Stimulated activated naive CD8-positive, alpha-beta T cell treated with anti-CD3 and anti-CD28 coated beads, Interleukin-15, amount 100 ng/mL, for 72 hours (primary cell): ENCODE results near the gene CAMK2G.

Source experiments
- ATAC-seq: fragments of 150-1000 bp; cut with Tn5 transposase; 2 replicates; pipeline ENCODE4 v1.10.0; 2021; ENCODE audit warnings: mild to moderate bottlenecking, moderate library complexity
- DNase-seq, 2 donors: peaks; one replicate each; pipeline ENCODE4 v3.0.0; 2021 to 2022
- H3K27ac Mint-ChIP-seq, 2 donors: one replicate each; pipeline ENCODE4 v1.8.0; 2022; ENCODE audit warnings: mild to moderate bottlenecking in 2 of 2, mixed read lengths in 2 of 2, moderate library complexity in 2 of 2
- H3K27me3 Mint-ChIP-seq: one replicate; pipeline ENCODE4 v1.8.0; 2022; ENCODE audit warnings: mixed read lengths
- H3K4me1 Mint-ChIP-seq: one replicate; pipeline ENCODE4 v1.8.0; 2022; ENCODE audit warnings: mild to moderate bottlenecking, mixed read lengths
- H3K4me3 Mint-ChIP-seq, 2 donors: one replicate each; pipeline ENCODE4 v1.8.0; 2022; ENCODE audit warnings: mild to moderate bottlenecking in 2 of 2, mixed read lengths in 2 of 2, moderate library complexity in 1 of 2
- H3K9me3 Mint-ChIP-seq, 2 donors: one replicate each; pipeline ENCODE4 v1.8.0; 2022; ENCODE audit warnings: mixed read lengths in 2 of 2

Gene CAMK2G

DNA sequence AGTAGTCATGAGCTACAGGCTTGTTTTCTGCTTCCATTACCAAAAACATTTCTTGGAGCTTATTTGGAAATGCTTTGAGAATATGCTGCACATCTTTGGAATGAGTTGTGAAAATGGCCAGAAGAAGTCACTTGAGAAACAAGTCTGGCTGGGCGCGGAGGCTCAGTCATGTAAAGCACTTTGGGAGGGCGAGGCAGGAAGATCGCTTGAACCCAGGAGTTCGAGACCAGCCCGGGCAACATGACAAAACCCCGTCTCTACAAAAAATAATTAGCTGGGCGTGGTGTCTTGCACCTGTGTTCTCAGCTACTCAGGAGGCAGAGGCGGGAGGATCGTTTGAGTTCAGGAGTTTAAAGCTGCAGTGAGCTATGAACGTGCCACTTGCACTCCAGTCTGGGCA is 93.4 kb downstream of the CAMK2G start:
- DNase-seq (no peak), ATAC-seq (no peak)
- Mint-ChIP-seq H3K4me3 (peak overlapping the region; percentile 87 to 93), H3K27me3 (no peaks in the 10 kb centered on the region), H3K27ac (peak overlapping the region; percentile 98), H3K4me1 (peaks cover 50% of the 10 kb centered on the region), H3K9me3 (no peaks in the 10 kb centered on the region)

DNA sequence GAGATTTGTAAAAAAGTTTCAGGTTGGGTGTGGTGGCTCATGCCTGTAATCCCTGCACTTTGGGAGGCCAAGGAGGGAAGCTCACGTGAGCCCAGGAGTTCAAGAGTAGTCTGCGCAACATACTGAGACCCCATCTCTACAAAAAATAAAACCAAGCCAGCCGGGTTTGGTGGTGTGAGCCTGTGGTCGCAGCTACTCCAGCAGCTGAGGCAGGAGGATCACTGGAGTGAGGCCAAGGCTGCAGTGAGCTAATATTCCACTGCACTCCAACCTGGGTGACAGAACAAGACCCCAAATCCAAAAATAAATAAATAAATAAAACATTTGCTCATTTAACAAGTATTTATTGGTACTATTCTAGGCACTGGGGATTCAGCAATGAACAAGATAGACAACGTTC is 94.1 kb downstream of the CAMK2G start:
- Mint-ChIP-seq H3K27ac (no peak overlapping the region), H3K4me3 (peak overlapping the region; percentile 87 to 93), H3K27me3 (no peaks in the 10 kb centered on the region), H3K4me1 (peaks cover 55% of the 10 kb centered on the region), H3K9me3 (no peaks in the 10 kb centered on the region)
- ATAC-seq (no peak), DNase-seq (no peak)

DNA sequence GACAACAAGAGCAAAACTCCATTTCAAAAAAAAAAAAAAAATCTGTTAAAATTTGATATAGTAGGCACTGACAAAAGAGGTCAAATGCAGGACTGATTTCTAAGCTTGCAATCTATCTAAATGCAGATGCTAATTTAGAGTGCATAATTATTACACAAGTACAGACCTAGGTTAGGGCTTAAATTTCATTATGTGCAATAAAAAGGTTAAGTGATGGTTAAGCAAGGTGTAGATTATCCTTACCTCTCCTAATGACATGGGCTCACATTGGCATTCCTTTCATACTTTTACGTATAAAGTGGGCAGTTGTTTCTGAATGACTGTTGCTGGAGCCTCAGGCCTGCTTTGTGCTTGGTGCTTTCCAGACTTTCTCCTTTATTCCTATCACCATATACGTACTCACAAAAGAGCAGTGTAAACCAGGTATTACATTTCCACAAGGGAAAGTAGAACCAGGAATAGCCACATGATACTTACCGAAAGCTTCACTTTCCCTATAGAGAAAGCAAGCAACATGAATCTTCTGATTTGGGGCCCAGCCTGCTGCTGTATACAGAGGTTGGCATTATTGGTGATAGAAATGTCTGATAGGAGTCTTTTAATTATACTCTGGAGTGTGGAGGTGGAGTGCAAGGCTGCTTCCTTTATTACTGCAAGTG is 94.7 kb downstream of the CAMK2G start:
- H3K4me1 Mint-ChIP-seq: peaks cover 61% of the 10 kb centered on the region
- ATAC-seq: no peak
- DNase-seq: no peak
- H3K27ac Mint-ChIP-seq: peak overlapping the region; percentile 22 to 38
- H3K27me3 Mint-ChIP-seq: no peaks in the 10 kb centered on the region
- peak overlapping the region; percentile 61 to 62 for H3K4me3 Mint-ChIP-seq
- H3K9me3 Mint-ChIP-seq: no peaks in the 10 kb centered on the region

DNA sequence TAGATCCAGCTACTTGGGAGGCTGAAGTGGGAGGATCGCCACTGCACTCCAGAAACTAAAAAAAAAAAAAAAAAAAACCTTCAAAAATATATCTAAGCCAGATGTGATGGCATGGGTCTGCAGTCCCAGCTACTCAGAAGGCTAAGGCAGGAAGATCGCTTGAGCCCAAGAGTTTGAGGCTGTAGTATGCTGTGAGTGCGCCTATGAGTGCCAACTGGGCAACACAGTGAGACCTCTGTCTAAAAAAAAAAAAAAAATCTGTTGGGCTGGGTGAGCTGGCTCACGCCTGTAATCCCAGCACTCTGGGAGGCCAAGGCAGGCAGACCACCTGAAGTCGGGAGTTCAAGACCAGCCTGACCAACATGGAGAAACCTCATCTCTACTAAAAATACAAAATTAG is 95.3 kb downstream of the CAMK2G start:
- Mint-ChIP-seq H3K27me3 (no peaks in the 10 kb centered on the region), H3K4me3 (no peak overlapping the region), H3K4me1 (peaks cover 68% of the 10 kb centered on the region), H3K9me3 (no peaks in the 10 kb centered on the region), H3K27ac (no peak overlapping the region)
- no peak for ATAC-seq
- DNase-seq: no peak

DNA sequence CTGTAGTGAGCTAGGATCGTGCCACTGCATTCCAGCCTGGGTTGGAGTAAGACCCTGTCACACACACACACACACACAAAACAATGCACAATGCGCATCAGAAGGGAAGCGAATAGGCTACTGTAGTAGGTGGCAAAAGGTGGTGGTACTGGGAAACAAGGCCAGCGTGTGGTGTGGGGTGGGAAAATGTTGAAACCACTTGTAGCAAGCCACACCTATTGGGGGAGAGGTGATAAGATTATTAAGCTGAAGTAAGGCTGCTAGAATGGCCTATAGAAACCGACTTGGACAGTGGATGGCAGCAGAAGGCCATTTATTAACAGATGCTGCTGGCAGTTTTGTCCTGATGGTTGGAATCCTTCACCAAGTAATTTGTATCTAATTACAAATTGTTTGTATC is 99.7 kb downstream of the CAMK2G start:
- Mint-ChIP-seq H3K9me3 (no peaks in the 10 kb centered on the region), H3K4me3 (peak overlapping the region; percentile 91 to 95), H3K27me3 (no peaks in the 10 kb centered on the region), H3K4me1 (peaks cover 64% of the 10 kb centered on the region), H3K27ac (no peak overlapping the region)
- no peak for ATAC-seq
- DNase-seq: no peak

DNA sequence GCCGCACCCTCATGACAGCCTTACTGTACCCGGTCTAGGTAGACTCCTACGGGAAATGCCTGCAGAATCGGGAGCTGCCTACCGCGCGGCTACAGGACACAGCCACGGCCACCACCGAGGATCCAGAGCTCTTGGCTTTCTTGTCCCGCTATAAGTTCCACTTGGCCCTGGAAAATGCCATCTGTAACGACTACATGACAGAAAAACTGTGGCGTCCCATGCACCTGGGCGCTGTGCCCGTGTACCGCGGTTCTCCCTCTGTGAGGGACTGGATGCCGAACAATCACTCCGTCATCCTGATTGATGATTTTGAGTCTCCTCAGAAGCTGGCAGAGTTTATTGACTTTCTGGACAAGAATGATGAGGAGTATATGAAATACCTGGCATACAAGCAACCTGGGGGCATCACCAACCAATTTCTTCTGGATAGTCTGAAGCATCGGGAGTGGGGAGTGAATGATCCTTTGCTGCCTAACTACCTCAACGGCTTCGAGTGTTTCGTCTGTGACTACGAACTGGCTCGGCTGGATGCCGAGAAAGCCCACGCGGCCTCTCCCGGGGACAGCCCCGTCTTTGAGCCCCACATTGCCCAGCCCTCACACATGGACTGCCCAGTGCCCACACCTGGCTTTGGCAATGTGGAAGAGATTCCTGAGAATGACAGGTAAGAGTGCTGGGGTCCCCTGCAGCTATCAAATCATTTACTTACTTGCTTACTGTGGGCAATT is 101.0 kb downstream of the CAMK2G start:
- Mint-ChIP-seq H3K4me3 (peak overlapping the region; percentile 91 to 95), H3K27ac (peak overlapping the region; percentile 89 to 95), H3K9me3 (no peaks in the 10 kb centered on the region), H3K27me3 (no peaks in the 10 kb centered on the region), H3K4me1 (peaks cover 67% of the 10 kb centered on the region)
- DNase-seq: no peak
- peak; percentile 6 for ATAC-seq

DNA sequence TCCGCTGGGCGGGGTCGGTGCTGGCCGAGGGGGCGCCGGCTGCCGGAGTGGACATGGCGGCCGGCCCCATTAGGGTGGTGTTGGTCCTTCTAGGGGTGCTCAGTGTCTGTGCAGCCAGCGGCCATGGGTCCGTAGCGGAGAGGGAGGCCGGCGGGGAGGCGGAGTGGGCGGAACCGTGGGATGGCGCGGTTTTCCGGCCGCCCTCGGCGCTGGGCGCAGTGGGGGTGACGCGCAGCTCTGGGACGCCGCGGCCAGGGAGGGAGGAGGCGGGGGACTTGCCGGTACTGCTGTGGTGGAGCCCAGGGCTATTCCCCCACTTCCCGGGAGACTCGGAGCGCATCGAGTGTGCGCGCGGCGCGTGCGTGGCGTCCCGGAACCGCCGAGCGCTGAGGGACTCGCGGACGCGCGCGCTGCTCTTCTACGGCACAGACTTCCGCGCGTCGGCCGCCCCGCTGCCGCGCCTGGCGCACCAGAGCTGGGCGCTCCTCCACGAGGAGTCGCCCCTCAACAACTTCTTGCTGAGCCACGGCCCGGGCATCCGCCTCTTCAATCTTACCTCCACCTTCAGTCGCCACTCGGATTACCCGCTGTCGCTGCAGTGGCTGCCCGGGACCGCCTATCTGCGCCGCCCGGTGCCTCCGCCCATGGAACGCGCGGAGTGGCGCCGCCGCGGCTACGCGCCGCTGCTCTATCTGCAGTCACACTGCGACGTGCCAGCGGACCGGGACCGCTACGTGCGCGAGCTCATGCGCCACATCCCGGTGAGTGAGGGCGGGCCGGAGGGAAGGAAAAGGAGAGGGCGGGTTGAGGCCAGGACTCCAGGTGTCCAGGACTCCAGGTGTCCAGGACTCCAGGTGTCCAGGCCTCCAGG is 101.8 kb downstream of the CAMK2G start:
- H3K4me1 Mint-ChIP-seq: peaks cover 72% of the 10 kb centered on the region
- no peaks in the 10 kb centered on the region for H3K9me3 Mint-ChIP-seq
- peak; percentile 82 to 90 for DNase-seq
- peak overlapping the region; percentile 89 to 95 for H3K27ac Mint-ChIP-seq
- no peaks in the 10 kb centered on the region for H3K27me3 Mint-ChIP-seq
- peak; percentile 88 for ATAC-seq
- H3K4me3 Mint-ChIP-seq: peak overlapping the region; percentile 91 to 95

DNA sequence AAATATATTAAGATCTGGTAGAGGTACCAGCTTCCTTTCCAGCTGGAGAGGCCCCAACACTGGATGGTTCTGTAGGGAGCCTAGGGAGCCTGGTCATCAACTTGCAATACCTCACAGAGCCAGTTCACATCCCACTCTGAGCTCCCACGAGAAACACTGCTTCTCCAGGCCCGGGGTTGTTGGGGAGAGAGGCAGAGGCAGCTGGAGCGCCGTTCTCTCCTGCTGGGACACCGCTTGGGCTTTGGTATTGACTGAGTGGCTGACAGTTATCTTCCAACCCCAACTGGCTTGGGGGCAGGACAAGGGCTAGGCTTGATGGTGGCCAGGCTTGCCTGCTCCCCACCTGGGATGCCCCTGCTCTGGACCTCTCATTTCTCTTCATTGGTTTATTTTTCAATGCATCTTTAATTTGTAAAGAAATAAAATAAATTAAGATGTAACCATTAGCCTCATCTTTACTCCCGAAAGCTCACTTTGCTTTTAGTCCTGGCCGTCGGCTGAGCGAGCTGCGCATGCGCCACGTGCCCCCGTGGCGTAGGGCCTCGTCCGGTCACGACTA is 102.6 kb downstream of the CAMK2G start:
- peak overlapping the region; percentile 91 to 95 for H3K4me3 Mint-ChIP-seq
- peaks cover 67% of the 10 kb centered on the region for H3K4me1 Mint-ChIP-seq
- peak overlapping the region; percentile 77 to 95 for H3K27ac Mint-ChIP-seq
- H3K27me3 Mint-ChIP-seq: no peaks in the 10 kb centered on the region
- DNase-seq: peak in 1 of 2 donors; percentile 32
- H3K9me3 Mint-ChIP-seq: no peaks in the 10 kb centered on the region
- ATAC-seq: peak; percentile 70

DNA sequence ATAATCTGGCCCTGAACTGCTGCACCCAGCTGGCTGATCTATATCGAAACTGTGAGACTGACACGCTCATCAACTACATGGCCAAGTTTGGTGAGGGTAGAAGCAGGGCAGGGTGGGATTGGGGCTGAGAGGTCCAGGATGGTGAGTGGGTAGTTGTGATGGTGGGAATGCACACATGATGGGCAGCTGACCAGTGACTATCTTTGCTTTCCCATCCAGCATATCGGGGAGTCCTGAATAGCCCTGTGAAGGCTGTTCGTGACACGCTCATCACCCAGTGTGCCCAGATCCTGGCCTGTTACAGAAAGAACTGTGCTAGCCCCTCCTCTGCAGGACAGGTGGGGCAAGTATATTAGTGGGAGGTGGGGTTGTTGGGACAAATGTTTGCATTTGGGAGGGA is 105.0 kb downstream of the CAMK2G start:
- DNase-seq: no peak
- ATAC-seq: no peak
- Mint-ChIP-seq H3K4me1 (peaks cover 55% of the 10 kb centered on the region), H3K9me3 (no peaks in the 10 kb centered on the region), H3K27me3 (no peaks in the 10 kb centered on the region), H3K4me3 (no peak overlapping the region), H3K27ac (no peak overlapping the region)

DNA sequence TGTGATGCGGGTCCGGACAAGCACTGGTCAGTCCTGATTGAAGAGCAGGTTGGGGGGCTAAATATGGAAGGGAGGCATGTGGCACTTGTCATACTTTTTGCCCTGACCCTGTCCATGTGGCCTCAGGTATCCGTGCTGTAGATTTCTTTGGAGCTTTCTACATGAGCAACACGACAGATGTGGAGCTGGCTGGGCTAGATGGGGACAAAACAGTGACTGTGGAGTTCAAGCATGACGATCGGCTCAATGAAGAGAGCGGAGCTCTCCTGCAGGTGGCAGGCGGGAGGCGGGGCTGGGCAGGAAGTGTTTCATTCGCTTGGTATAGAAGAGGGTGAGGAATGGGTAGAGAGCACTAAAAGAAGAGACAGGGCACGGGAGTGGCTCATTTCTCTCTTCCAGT is 105.5 kb downstream of the CAMK2G start:
- Mint-ChIP-seq H3K4me3 (no peak overlapping the region), H3K4me1 (peaks cover 50% of the 10 kb centered on the region), H3K9me3 (no peaks in the 10 kb centered on the region), H3K27ac (no peak overlapping the region), H3K27me3 (no peaks in the 10 kb centered on the region)
- ATAC-seq (no peak), DNase-seq (peak; percentile 35 to 43)

DNA sequence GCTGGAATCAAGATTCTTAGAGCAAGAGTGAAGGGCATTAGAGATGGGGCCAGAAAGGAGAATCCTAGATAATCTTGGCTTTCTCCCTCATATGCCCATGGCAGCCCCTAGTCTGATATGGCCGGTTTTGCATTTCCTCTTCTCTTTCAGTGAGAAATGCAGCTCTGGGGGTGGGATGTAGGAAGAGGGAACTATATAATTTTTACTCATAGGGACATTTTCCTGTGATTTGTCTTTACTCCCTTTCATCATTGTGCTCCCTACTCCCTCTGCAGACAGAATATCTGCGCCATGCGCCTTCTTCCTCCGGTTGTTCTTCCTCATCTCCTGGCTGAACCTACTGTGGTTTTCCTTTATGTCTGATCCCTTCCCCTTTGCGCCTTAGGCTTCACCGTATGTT is 109.3 kb downstream of the CAMK2G start:
- Mint-ChIP-seq H3K27ac (peak overlapping the region in 1 of 2 donors; percentile 69), H3K4me1 (peaks cover 50% of the 10 kb centered on the region), H3K27me3 (no peaks in the 10 kb centered on the region), H3K9me3 (no peaks in the 10 kb centered on the region), H3K4me3 (no peak overlapping the region)
- DNase-seq (no peak), ATAC-seq (no peak)

DNA sequence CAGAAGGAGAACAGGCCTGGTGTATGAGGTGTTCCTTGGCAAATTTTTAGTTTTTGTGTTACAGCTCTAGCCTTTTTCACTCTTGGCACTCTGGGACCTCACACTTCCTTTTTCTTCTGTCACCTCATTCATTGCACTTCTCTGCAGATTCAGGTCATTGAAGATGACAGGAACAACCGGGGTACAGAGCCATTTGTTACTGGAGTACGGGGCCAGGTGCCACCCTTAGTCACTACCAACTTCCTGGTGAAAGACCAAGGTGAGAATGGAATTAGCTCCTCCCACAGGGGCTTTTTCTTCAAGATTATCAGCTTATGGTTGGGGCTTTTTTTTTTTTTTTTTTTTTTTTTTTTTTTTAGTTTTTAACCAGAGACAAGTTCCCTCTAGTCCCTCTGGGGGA is 111.0 kb downstream of the CAMK2G start:
- Mint-ChIP-seq H3K27me3 (no peaks in the 10 kb centered on the region), H3K27ac (peak overlapping the region in 1 of 2 donors; percentile 71), H3K9me3 (no peaks in the 10 kb centered on the region), H3K4me1 (peaks cover 56% of the 10 kb centered on the region), H3K4me3 (no peak overlapping the region)
- ATAC-seq: no peak
- no peak for DNase-seq

DNA sequence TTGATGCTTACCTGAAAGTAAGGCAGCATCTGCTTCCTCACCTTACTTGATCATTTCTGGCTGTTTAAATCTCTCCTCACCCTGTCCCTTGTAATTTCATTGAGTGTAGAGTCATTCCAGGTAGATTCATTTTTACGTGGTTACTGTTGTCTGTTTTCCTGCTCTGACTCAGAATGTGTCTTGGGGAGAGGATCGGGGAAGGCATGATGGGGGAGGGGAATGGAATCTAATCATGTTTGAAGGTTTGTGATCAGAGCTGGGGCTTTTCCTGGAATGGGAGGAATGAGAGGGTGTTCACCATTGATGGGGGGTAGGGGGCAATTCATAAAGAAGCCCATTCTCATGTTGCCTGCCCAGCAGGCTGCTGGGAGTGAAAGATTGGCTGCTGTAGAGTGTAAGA is 111.4 kb downstream of the CAMK2G start:
- H3K27ac Mint-ChIP-seq: peak overlapping the region in 1 of 2 donors; percentile 71

More for the DNA sequence above, 111.4 kb downstream of the CAMK2G start:
- Mint-ChIP-seq H3K27me3 (no peaks in the 10 kb centered on the region), H3K4me1 (peaks cover 56% of the 10 kb centered on the region), H3K9me3 (no peaks in the 10 kb centered on the region), H3K4me3 (no peak overlapping the region)
- DNase-seq (no peak), ATAC-seq (no peak)
